Esophagus squamous epithelium (tissue), 4 donors: ENCODE measurements around the gene RSPO1.

ENCODE experiments used
- POLR2A ChIP-seq, 4 donors: fragments of 450-650 bp; IDR thresholded peaks; one replicate each; pipeline ENCODE4 v1.6.1; 2017; ENCODE audit warnings: antibody characterized with exemption in 4 of 4, mild to moderate bottlenecking in 4 of 4, moderate library complexity in 3 of 4
- TF ChIP-seq, protein P1 (sequence below), 6 experiments: fragments of 450-650 bp in 4 of 6; fragments of 200-600 bp in 2 of 6; sonication (generic) in 2 of 6; IDR thresholded peaks; one replicate each; pipeline ENCODE4 v1.5.1; 2016 to 2019; ENCODE audit warnings: antibody characterized with exemption in 6 of 6, mild to moderate bottlenecking in 4 of 6, moderate library complexity in 4 of 6

DNA sequence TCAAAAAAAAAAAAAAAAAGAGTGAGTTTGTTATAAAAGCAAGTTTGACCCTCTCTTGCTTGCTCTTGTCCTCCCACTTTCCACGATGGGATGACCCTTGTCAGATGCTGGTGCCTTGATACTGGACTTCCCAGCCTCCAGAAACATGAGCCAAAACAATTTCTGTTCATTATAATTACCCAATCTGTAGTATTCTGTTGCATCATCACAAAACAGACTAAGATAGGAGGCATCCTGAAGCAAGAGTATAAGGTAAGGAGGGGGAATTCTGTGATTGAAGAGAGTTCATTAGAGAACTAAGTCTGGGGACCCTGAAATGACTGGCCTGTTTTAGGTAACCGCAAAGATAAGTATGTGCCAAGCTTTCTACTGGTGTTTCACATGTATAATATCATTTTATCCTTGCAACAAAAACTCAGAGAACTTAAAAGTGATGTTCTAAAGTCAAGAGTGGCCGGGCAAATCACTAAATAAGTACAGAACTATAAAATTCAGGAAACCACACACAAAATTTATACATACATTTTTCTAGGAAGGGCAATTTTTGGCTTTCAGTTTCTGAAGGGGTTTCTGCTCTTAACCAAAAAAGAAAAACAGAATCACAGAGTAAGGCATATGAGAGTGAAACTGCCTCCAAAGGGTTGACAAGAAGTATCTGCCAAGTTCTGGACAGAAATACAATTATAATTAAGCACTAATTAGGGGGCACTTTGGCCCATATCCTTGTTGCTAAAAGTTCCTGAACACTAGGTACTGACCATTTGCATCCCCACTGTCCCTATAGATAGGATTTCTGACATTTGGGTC lies 64.0 kb downstream of the RSPO1 start:
- no peak for TF ChIP-seq POLR2A (IDR thresholded peaks at IDR 0.05)
- TF ChIP-seq, protein P1, sequence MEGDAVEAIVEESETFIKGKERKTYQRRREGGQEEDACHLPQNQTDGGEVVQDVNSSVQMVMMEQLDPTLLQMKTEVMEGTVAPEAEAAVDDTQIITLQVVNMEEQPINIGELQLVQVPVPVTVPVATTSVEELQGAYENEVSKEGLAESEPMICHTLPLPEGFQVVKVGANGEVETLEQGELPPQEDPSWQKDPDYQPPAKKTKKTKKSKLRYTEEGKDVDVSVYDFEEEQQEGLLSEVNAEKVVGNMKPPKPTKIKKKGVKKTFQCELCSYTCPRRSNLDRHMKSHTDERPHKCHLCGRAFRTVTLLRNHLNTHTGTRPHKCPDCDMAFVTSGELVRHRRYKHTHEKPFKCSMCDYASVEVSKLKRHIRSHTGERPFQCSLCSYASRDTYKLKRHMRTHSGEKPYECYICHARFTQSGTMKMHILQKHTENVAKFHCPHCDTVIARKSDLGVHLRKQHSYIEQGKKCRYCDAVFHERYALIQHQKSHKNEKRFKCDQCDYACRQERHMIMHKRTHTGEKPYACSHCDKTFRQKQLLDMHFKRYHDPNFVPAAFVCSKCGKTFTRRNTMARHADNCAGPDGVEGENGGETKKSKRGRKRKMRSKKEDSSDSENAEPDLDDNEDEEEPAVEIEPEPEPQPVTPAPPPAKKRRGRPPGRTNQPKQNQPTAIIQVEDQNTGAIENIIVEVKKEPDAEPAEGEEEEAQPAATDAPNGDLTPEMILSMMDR (IDR thresholded peaks at IDR 0.05) = no peak
